Activated CD4-positive, alpha-beta T cell treated with anti-CD3 and anti-CD28 coated beads, Interleukin-2, amount 10 ng/mL, durations not matched to agents 24 days and 14 days (primary cell): ENCODE measurements around the gene LPP. TPM values are rescaled to one million over a fixed set of nuclear protein-coding genes. Genes with fewer than 3 reads are reported as not detected.

ENCODE experiments used
- DNase-seq: peaks from one replicate; pipeline ENCODE4 v3.0.0; 2022
- H3K27ac Mint-ChIP-seq: one replicate; pipeline ENCODE4 v1.8.0; 2022; ENCODE audit warnings: mild to moderate bottlenecking, mixed read lengths
- H3K27me3 Mint-ChIP-seq: one replicate; pipeline ENCODE4 v1.8.0; 2022; ENCODE audit warnings: mixed read lengths
- H3K36me3 Mint-ChIP-seq: one replicate; pipeline ENCODE4 v1.8.0; 2022; ENCODE audit warnings: low read depth, mild to moderate bottlenecking, mixed read lengths
- H3K4me1 Mint-ChIP-seq: one replicate; pipeline ENCODE4 v1.8.0; 2021; ENCODE audit warnings: mixed read lengths
- H3K4me3 Mint-ChIP-seq: one replicate; pipeline ENCODE4 v1.8.0; 2022; ENCODE audit warnings: mild to moderate bottlenecking, moderate library complexity, mixed read lengths
- H3K9me3 Mint-ChIP-seq: one replicate; pipeline ENCODE4 v1.8.0; 2021; ENCODE audit warnings: mixed read lengths
- intact Hi-C: fragments of 100-400 bp; cut with micrococcal nuclease; formaldehyde crosslinking; loops from one replicate; pipeline ENCODE4 v1.15.1; 2023
- total RNA-seq: library from RNA; stranded (reverse); gene quantifications from 2 replicates; pipeline ENCODE4 v1.2.3, GENCODE V29; 2022

Gene LPP
- total RNA-seq, 1 donor from 2014 or later = 41.4 TPM

DNA sequence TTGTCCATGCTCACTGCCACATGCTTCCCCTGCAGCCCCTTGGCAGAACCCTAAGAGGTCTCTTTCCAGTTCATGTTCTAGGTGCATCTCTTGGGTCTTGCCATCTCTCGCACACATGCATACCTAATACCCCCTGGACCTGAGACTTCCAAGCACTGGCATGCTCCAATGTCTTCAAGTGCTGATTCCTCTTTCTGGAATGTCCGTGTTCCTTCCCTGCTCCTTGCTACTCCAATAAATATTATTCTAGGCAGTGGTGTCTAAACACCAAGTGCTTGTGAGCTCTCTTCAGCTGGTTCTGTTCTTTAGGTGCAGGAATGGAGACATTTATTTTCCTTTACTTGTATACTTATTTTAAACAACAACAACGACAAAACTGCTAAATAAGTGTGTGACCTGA, 370.1 kb downstream of the LPP start:
- Mint-ChIP-seq H3K27me3 (no peaks in the 10 kb centered on the region), H3K36me3 (peaks cover 18% of the 10 kb centered on the region), H3K4me1 (peaks cover 5% of the 10 kb centered on the region), H3K4me3 (no peak overlapping the region), H3K9me3 (no peaks in the 10 kb centered on the region), H3K27ac (no peak overlapping the region)
- no peak for DNase-seq
- intact Hi-C loops = no loop called here

DNA sequence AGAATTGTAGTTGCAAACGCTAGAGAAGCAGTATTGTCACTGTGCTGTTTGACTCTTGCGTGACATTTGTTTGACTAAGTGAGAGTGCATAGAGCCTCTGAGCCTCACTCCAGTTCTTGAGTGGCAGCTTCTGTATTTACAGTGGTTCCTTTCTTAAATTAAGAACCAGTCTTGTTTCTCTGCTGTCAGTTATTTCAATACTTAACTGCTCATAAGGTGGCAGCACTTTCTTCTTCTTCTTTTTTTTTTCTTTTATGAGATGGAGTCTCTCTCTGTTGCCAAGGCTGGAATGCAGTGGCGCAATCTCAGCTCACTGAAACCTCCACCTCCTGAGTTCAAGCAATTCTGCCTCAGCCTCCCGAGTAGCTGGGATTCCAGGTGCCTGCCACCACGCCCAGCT, 372.1 kb downstream of the LPP start:
- no peak overlapping the region for H3K4me3 Mint-ChIP-seq
- peaks cover 4% of the 10 kb centered on the region for H3K4me1 Mint-ChIP-seq
- DNase-seq = no peak
- intact Hi-C loops = no loop called here
- H3K27ac Mint-ChIP-seq = no peak overlapping the region
- peaks cover 18% of the 10 kb centered on the region for H3K36me3 Mint-ChIP-seq
- no peaks in the 10 kb centered on the region for H3K27me3 Mint-ChIP-seq
- peaks cover 4% of the 10 kb centered on the region for H3K9me3 Mint-ChIP-seq

DNA sequence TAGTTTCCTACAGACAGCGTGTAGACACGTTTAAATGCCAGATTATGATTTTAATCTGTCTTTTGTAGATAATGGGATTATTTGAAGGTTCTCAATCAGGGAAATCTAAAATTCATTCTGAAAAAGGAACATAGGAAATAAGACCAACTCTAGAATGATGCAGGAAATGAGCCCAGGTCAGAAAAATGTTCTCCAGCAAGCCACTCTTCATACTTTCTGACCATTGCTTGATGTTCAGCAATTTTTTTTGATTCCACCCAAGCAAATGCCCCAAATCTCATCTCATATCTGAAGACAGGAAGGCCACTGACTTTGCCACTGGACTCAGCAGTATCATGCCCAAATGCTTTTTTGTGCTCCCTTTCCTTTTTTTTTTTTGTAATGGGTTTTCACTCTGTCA, 373.4 kb downstream of the LPP start:
- intact Hi-C loops = no loop called here
- Mint-ChIP-seq H3K36me3 (peaks cover 18% of the 10 kb centered on the region), H3K4me1 (peaks cover 4% of the 10 kb centered on the region), H3K4me3 (no peak overlapping the region), H3K27me3 (no peaks in the 10 kb centered on the region), H3K9me3 (peaks cover 4% of the 10 kb centered on the region), H3K27ac (no peak overlapping the region)
- no peak for DNase-seq

DNA sequence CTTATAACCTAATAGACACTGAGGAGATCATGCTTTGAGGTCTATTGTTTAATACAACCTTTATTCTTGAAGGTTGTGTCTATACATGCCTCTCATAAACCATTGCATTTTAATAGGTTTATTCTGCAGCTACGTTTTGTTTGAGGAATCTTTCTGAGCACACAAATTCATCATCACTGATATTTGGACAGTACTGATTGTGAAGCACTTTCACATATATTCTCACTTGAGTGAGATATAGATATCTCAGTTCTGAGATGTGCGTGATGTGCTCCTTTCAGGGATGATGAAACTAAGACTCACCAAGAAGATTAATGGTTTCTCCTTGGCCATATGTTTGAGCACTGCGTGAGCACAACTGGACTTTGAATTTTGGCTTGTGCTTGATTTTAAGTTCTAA, 374.4 kb downstream of the LPP start:
- no peak overlapping the region for H3K27ac Mint-ChIP-seq
- H3K9me3 Mint-ChIP-seq = peaks cover 4% of the 10 kb centered on the region
- peaks cover 18% of the 10 kb centered on the region for H3K36me3 Mint-ChIP-seq
- peaks cover 4% of the 10 kb centered on the region for H3K4me1 Mint-ChIP-seq
- no peak for DNase-seq
- intact Hi-C loops = no loop called here
- no peaks in the 10 kb centered on the region for H3K27me3 Mint-ChIP-seq
- no peak overlapping the region for H3K4me3 Mint-ChIP-seq

DNA sequence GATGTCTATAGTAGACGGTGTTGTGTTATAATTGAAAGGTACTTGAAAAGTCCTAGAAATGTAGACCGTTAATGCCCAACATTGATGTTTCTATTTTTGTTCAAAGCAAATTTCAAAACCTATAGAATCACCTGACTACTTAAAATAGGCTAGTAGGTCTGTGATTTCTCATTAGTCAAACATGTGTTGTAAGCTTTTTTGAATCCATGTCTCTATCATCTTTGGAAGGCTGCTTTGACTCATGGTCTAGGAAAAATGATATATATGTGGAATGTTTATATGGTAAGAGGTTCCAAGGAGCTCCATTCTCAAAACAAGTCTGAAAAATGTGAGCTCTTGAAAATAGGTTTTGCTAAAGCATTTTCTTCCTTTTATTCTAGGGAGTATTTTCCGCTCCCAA, 375.3 kb downstream of the LPP start:
- peaks cover 5% of the 10 kb centered on the region for H3K4me1 Mint-ChIP-seq
- no peaks in the 10 kb centered on the region for H3K27me3 Mint-ChIP-seq
- no peak overlapping the region for H3K4me3 Mint-ChIP-seq
- intact Hi-C loops = no loop called here
- peaks cover 4% of the 10 kb centered on the region for H3K9me3 Mint-ChIP-seq
- peaks cover 18% of the 10 kb centered on the region for H3K36me3 Mint-ChIP-seq
- DNase-seq = no peak
- no peak overlapping the region for H3K27ac Mint-ChIP-seq

DNA sequence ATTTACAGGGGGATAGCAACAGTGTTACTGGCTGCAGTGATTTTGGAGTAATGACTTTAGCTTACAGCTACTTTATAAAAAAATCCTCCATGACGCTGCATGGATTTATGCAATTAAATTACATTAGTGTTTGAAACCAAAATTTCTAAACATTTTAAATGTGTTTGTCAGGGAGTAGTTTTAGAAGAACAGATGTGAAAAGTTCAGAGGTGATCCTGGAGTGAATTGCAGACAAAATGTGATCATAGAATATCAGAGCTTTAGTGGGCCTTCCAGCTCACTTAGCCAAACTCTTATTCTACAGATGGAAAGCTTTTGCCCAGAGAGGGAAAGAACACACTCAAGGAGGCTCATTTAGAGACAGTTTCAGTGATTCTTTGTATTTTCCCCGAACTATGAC, 376.3 kb downstream of the LPP start:
- intact Hi-C loops = no loop called here
- Mint-ChIP-seq H3K27ac (no peak overlapping the region), H3K4me1 (peaks cover 7% of the 10 kb centered on the region)

DNA sequence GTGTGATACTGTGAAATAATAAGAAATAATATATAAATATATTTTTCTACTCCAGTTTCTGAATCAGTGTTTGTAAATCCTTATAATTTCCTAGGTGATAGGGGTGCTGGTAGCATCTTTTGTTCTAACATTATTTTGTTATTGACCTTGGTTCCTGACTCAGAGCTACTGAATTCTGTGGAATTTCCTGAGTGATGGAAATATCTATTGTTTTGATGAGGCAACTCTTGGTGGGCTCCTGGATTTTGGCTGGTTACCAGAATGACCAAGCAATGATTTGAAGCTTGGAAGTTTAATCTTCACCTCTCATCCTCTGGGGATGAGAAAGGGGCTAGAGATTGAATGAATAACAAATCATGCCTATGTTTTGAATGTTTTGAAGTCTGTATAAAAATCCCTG, 377.3 kb downstream of the LPP start:
- no peak for DNase-seq
- intact Hi-C loops = no loop called here
- Mint-ChIP-seq H3K36me3 (peaks cover 5% of the 10 kb centered on the region), H3K4me1 (peaks cover 7% of the 10 kb centered on the region), H3K27me3 (no peaks in the 10 kb centered on the region), H3K4me3 (no peak overlapping the region), H3K27ac (no peak overlapping the region), H3K9me3 (peaks cover 4% of the 10 kb centered on the region)

More for the DNA sequence above, 376.3 kb downstream of the LPP start:
- H3K4me3 Mint-ChIP-seq = no peak overlapping the region
- peaks cover 4% of the 10 kb centered on the region for H3K9me3 Mint-ChIP-seq
- DNase-seq = no peak
- H3K27me3 Mint-ChIP-seq = no peaks in the 10 kb centered on the region
- H3K36me3 Mint-ChIP-seq = peaks cover 14% of the 10 kb centered on the region

DNA sequence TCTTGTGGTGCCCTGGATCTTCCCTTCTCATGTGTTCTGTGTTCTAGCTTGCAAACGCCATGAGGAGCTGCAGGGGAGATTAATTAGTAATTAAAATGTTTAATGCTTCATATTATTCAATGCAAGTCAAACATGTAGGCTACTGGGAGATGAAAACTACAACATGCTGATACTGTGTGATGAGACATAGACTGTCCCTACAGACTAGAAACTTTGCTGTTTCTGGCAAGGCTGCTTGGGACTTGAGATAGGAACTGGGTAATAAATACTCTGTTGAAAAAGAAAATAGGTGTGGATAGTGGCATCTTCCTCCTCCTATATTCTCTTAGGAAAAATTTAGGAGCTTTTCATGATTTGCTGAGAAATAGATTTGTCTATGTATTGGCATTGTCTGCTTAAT, 379.2 kb downstream of the LPP start:
- DNase-seq = no peak
- no peak overlapping the region for H3K4me3 Mint-ChIP-seq
- no peaks in the 10 kb centered on the region for H3K27me3 Mint-ChIP-seq
- H3K36me3 Mint-ChIP-seq = no peaks in the 10 kb centered on the region
- intact Hi-C loops = no loop called here
- peaks cover 4% of the 10 kb centered on the region for H3K9me3 Mint-ChIP-seq
- H3K4me1 Mint-ChIP-seq = peaks cover 6% of the 10 kb centered on the region
- H3K27ac Mint-ChIP-seq = no peak overlapping the region

DNA sequence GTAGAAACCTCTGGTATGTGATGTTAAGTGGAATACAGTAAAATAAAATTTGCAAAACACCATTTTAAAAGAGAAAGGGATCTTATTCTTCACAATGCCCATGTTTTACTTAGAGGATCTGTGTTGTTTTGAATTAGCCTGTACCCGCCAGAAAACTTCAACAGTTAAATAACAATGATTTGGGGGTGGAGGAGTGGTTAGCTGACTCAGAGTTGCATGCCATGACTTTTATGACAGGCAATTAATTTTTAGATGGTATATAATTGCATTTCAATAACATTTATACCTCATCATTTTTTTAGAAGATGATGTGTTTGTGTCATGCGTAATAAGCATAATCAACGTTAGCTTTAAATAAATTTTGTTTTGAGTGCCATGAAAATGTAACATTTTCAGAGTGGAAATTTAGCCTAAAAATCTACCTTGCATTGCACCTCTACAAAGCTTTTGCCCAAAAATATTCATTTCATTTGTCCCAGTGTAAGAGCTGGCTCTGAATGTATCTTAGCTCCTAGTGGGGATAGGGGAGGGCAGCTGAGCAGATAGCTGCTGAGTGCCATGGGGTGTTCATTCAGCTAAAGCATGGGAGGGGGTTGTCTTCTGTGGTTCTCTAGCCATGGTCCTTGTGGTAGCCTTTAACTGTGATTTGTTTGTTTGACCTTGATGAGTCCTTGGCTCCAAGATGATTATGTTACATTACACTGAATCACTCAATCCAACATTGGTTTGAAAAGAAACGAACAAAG, 379.8 kb downstream of the LPP start:
- intact Hi-C loops = no loop called here
- no peaks in the 10 kb centered on the region for H3K27me3 Mint-ChIP-seq

DNA sequence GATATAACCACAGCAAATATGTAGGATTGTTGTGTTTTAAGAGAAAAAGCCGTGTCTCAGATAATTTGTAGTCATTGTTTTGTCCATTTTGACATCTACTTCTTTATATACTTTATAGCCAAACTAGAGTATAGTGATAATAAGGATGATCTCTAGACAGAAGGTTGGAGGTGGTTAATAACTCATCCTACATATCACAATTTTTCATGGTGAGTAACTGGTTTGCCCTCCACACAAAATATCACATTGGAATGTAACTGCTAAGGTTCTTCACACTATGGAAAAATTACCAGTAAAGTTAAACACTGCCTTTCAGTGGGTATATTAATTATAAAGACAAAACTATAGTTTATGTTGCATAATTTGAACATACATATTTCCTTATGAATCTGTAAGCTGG, 380.7 kb downstream of the LPP start:
- intact Hi-C loops = no loop called here
- DNase-seq = no peak
- Mint-ChIP-seq H3K9me3 (peaks cover 8% of the 10 kb centered on the region), H3K4me1 (peaks cover 6% of the 10 kb centered on the region), H3K4me3 (no peak overlapping the region), H3K27me3 (no peaks in the 10 kb centered on the region), H3K36me3 (no peaks in the 10 kb centered on the region), H3K27ac (no peak overlapping the region)

More for the DNA sequence above, 379.8 kb downstream of the LPP start:
- Mint-ChIP-seq H3K4me1 (peaks cover 6% of the 10 kb centered on the region), H3K36me3 (no peaks in the 10 kb centered on the region), H3K9me3 (peaks cover 4% of the 10 kb centered on the region), H3K27ac (no peak overlapping the region), H3K4me3 (no peak overlapping the region)
- DNase-seq = no peak

DNA sequence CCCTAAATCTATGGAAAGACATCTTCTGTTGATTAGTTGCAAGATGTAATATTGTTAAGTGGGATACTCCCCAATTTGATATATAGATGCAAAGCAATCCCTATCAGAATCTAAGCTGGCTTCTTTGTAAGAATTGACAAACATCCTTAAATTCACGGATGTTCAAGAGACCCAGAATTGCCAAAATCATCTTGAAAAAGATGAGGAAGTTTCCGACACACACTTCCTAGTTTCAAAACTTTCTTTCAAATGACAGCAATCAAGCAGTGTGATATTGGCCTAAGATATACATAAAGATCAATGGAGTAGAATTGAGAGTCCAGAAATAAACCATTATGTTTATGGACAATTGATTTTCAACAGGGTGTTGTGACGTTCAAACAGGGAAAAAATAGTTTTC, 383.6 kb downstream of the LPP start:
- no peaks in the 10 kb centered on the region for H3K27me3 Mint-ChIP-seq
- intact Hi-C loops = no loop called here
- peaks cover 2% of the 10 kb centered on the region for H3K36me3 Mint-ChIP-seq
- no peak for DNase-seq
- H3K4me1 Mint-ChIP-seq = peaks cover 7% of the 10 kb centered on the region
- H3K4me3 Mint-ChIP-seq = no peak overlapping the region
- H3K27ac Mint-ChIP-seq = no peak overlapping the region
- peaks cover 4% of the 10 kb centered on the region for H3K9me3 Mint-ChIP-seq

DNA sequence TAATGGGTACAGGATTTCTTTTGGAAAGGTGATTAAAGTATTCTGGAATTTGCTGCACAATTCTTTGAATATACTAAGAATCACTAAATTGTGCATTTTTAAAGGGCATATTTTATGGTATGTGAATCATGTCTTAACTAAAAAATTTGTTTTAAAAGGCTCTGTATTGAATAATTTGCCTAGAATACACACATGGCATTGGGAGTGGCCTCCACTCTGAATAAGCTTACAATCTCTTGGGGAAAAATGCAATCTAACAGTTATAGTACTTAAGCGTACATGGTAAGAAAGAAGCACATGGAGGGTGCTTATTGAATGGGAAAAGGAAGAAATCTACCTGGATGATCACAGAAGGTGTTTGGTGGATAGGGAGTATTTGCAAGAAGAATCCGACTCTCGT, 385.1 kb downstream of the LPP start:
- Mint-ChIP-seq H3K9me3 (peaks cover 4% of the 10 kb centered on the region), H3K27me3 (no peaks in the 10 kb centered on the region), H3K4me1 (peaks cover 7% of the 10 kb centered on the region), H3K36me3 (peaks cover 7% of the 10 kb centered on the region), H3K4me3 (no peak overlapping the region), H3K27ac (no peak overlapping the region)
- intact Hi-C loops = no loop called here
- DNase-seq = no peak

DNA sequence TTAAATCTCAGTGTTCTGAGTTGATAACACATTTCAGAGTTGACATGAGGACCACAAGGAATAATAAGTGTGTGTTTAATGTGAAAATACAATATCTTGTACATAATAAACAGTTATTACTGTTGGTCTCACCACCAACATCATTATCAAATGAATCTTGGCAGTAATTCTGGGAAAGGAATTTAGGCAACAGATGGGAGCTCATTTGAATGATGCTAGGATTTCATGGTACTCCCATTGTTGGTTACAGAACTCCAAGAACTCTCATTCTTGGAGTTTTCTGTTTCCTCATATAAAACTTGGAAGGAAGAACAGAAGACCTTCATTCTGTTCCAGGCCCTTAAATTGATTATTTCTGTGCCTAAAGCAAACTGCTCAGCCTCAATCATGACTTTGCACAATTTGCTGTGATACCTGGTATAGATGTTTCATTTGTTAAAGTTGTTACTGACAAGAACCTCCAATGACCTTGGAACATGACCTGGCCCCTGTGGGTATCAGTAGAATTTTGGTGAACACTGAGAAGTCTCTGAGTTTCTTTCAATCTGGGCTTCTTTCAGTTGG, 385.8 kb downstream of the LPP start:
- Mint-ChIP-seq H3K4me1 (peaks cover 4% of the 10 kb centered on the region), H3K27me3 (no peaks in the 10 kb centered on the region), H3K36me3 (peaks cover 7% of the 10 kb centered on the region), H3K4me3 (no peak overlapping the region), H3K27ac (no peak overlapping the region), H3K9me3 (peaks cover 4% of the 10 kb centered on the region)
- DNase-seq = no peak
- intact Hi-C loops = no loop called here

DNA sequence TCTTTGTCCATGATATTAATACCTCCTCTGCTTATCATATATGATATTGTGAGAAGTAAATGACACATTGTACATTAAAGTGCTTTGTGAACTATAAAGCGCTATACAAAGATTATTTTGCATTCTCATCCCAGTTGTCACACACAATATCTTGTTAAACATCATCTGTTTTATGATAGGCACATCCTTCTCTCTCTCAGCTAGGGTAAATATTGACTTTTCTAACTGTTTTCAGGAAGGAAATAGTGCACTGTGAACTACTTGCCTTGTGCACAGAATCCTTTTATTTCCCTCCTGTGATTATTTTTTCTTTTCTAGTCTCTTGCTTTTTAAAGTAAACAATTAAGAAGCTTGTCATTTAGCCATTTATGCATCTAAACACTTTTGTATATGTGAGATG, 388.2 kb downstream of the LPP start:
- H3K4me3 Mint-ChIP-seq = no peak overlapping the region
- peaks cover 4% of the 10 kb centered on the region for H3K4me1 Mint-ChIP-seq
- intact Hi-C loops = no loop called here
- H3K27me3 Mint-ChIP-seq = no peaks in the 10 kb centered on the region
- H3K27ac Mint-ChIP-seq = no peak overlapping the region
- no peak for DNase-seq
- peaks cover 9% of the 10 kb centered on the region for H3K36me3 Mint-ChIP-seq
- peaks cover 4% of the 10 kb centered on the region for H3K9me3 Mint-ChIP-seq

DNA sequence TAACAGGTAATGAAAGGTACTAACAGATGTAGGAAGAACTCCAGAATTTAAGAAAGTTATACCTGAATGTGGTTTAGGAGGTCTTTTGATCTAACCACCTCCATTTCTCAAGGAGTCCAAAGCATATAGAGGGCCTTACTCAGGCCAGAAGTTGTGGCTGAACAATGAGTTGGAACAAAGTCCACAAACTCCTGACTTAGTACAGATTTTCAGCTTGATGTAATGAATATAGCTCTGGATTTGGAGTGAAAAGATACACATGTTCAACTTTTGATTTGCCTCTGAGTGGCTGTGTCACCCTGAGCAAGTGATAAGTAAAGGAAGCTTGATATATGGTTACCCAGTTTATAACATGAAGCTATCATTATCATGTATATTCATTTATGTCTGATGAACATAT, 390.1 kb downstream of the LPP start:
- Mint-ChIP-seq H3K4me1 (peaks cover 4% of the 10 kb centered on the region), H3K9me3 (peaks cover 4% of the 10 kb centered on the region), H3K36me3 (peaks cover 9% of the 10 kb centered on the region), H3K27ac (no peak overlapping the region), H3K4me3 (no peak overlapping the region), H3K27me3 (no peaks in the 10 kb centered on the region)
- intact Hi-C loops = no loop called here
- no peak for DNase-seq
